Activated B cell treated with CpG ODN at 0.5 μM for 24 hours (primary cell): ENCODE measurements around the gene MET. TPM values are rescaled to one million over a fixed set of nuclear protein-coding genes. Genes with fewer than 3 reads are reported as not detected.

Experiments
- ATAC-seq: fragments of 200-7000 bp; cut with Tn5 transposase; one replicate; pipeline ENCODE4 v1.10.0; 2021; ENCODE audit warnings: low read depth, mild to moderate bottlenecking, moderate library complexity
- CTCF ChIA-PET: fragments of 350-600 bp; sonication (Branson Sonifier 250); formaldehyde crosslinking; loops from one replicate; lab custom pipeline; 2021; ENCODE audit warnings: antibody characterized with exemption; lab: Charles Lee
- POLR2A ChIA-PET: fragments of 350-600 bp; sonication (Branson Sonifier 250); formaldehyde crosslinking; loops from one replicate; lab custom pipeline; 2021; ENCODE audit warnings: antibody characterized with exemption; lab: Charles Lee
- DNase-seq: peaks from one replicate; pipeline ENCODE4 v3.0.0; 2022
- H3K27ac Mint-ChIP-seq: one replicate; pipeline ENCODE4 v1.8.0; 2020; ENCODE audit warnings: mixed read lengths
- H3K27me3 Mint-ChIP-seq: one replicate; pipeline ENCODE4 v1.8.0; 2021; ENCODE audit warnings: mixed read lengths
- H3K36me3 Mint-ChIP-seq: one replicate; pipeline ENCODE4 v1.8.0; 2021; ENCODE audit warnings: low read depth, mixed read lengths
- H3K4me1 Mint-ChIP-seq: one replicate; pipeline ENCODE4 v1.8.0; 2021; ENCODE audit warnings: mixed read lengths
- H3K4me3 Mint-ChIP-seq: one replicate; pipeline ENCODE4 v1.8.0; 2020; ENCODE audit warnings: mild to moderate bottlenecking, mixed read lengths
- H3K9me3 Mint-ChIP-seq: one replicate; pipeline ENCODE4 v1.8.0; 2020; ENCODE audit warnings: mixed read lengths
- CTCF ChIP-seq: fragments of 200-600 bp; IDR thresholded peaks from one replicate; pipeline ENCODE4 v1.8.0; 2022; ENCODE audit warnings: antibody characterized with exemption, mild to moderate bottlenecking
- intact Hi-C: fragments of 100-400 bp; cut with micrococcal nuclease; formaldehyde crosslinking; loops from one replicate; pipeline ENCODE4 v1.15.1; 2024
- total RNA-seq: library from RNA; stranded (reverse); gene quantifications from 2 replicates; pipeline ENCODE4 v1.2.3, GENCODE V29; 2022

MET gene
- total RNA-seq, 1 donor from 2014 or later = 1.1 TPM

GRCh38 chr7:116724560-116725231, 52.7 kb downstream of the MET start:
- Mint-ChIP-seq H3K4me3 (no peak overlapping the region), H3K27ac (no peak overlapping the region), H3K4me1 (no peaks in the 10 kb centered on the region), H3K9me3 (no peaks in the 10 kb centered on the region), H3K36me3 (no peaks in the 10 kb centered on the region), H3K27me3 (peaks cover 4% of the 10 kb centered on the region)
- TF ChIP-seq CTCF = no peak
- intact Hi-C loops = no loop called here
- ATAC-seq = no peak
- no peak for DNase-seq
- ChIA-PET CTCF (no interaction called here), POLR2A (no interaction called here)

- CTCF ChIA-PET = no interaction called here
Observed at GRCh38 chr7:116726149-116726548, 54.2 kb downstream of the MET start.

GRCh38 chr7:116726713-116727431, 54.9 kb downstream of the MET start:
- Mint-ChIP-seq H3K27me3 (peaks cover 9% of the 10 kb centered on the region), H3K27ac (no peak overlapping the region), H3K4me3 (no peak overlapping the region), H3K9me3 (no peaks in the 10 kb centered on the region), H3K4me1 (no peaks in the 10 kb centered on the region), H3K36me3 (no peaks in the 10 kb centered on the region)
- ChIA-PET POLR2A (no interaction called here), CTCF (no interaction called here)
- ATAC-seq (no peak), DNase-seq (no peak)
- intact Hi-C loops = no loop called here
- no peak for TF ChIP-seq CTCF

More at GRCh38 chr7:116726149-116726548, 54.2 kb downstream of the MET start:
- intact Hi-C loops = no loop called here
- Mint-ChIP-seq H3K4me3 (no peak overlapping the region), H3K27me3 (peaks cover 9% of the 10 kb centered on the region), H3K9me3 (no peaks in the 10 kb centered on the region), H3K4me1 (no peaks in the 10 kb centered on the region), H3K27ac (no peak overlapping the region), H3K36me3 (no peaks in the 10 kb centered on the region)
- DNase-seq (no peak), ATAC-seq (no peak)
- no peak for TF ChIP-seq CTCF
- POLR2A ChIA-PET = no interaction called here

- CTCF ChIA-PET = no interaction called here
- Mint-ChIP-seq H3K27me3 (peaks cover 9% of the 10 kb centered on the region), H3K4me3 (no peak overlapping the region), H3K27ac (no peak overlapping the region), H3K4me1 (no peaks in the 10 kb centered on the region), H3K9me3 (no peaks in the 10 kb centered on the region), H3K36me3 (no peaks in the 10 kb centered on the region)
- ATAC-seq = no peak
- POLR2A ChIA-PET = no interaction called here
- intact Hi-C loops = no loop called here
- no peak for TF ChIP-seq CTCF
- DNase-seq = no peak
Observed at GRCh38 chr7:116727432-116728009, 55.5 kb downstream of the MET start.

- ATAC-seq = no peak
- CTCF ChIA-PET = no interaction called here
- no peak overlapping the region for H3K27ac Mint-ChIP-seq
Observed at GRCh38 chr7:116728413-116728812, 56.4 kb downstream of the MET start.

More at GRCh38 chr7:116728413-116728812, 56.4 kb downstream of the MET start:
- H3K4me3 Mint-ChIP-seq = no peak overlapping the region
- peaks cover 9% of the 10 kb centered on the region for H3K27me3 Mint-ChIP-seq
- no peaks in the 10 kb centered on the region for H3K36me3 Mint-ChIP-seq
- H3K4me1 Mint-ChIP-seq = no peaks in the 10 kb centered on the region
- POLR2A ChIA-PET = no interaction called here
- intact Hi-C loops = no loop called here
- DNase-seq = no peak
- no peaks in the 10 kb centered on the region for H3K9me3 Mint-ChIP-seq
- TF ChIP-seq CTCF = no peak
